GM12865 (cell line): ENCODE data around the gene DAPK2.

Experiments
- DNase-seq: peaks from one replicate; pipeline ENCODE4 v3.0.0; 2010; ENCODE audit warnings: low read depth
- H3K4me3 ChIP-seq: 2 replicates; pipeline ENCODE4 v1.5.1; 2011; ENCODE audit warnings: mild to moderate bottlenecking, low read depth, low read length, control low read depth
- TF ChIP-seq, protein P1 (sequence below): IDR thresholded peaks from 2 replicates; pipeline ENCODE4 v1.5.1; 2011; ENCODE audit warnings: low read length, control low read depth, low read depth, inconsistent platforms; ENCODE audit not compliant: insufficient read depth; ENCODE audit errors: missing control alignments

The DAPK2 gene

DNA sequence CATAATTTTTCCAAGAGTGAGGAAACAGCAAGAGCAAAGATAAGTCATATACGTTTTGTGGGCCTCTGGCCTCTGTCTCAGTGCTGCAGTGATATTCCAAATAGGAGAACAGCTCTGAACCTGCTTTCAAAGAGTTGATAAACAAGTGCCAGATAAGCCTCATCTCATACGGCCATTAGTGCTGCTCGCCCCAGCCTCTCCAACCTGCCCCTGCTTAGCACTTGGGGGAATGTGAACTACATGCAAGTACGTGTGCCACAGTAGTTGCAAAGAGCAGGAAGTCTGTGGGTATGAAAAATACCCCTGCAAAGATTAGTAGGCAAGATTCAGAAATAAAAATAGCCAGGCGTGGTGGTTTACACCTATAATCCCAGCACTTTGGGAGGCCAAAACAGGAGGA, 14.0 kb downstream of the DAPK2 start:
- TF ChIP-seq, protein P1, sequence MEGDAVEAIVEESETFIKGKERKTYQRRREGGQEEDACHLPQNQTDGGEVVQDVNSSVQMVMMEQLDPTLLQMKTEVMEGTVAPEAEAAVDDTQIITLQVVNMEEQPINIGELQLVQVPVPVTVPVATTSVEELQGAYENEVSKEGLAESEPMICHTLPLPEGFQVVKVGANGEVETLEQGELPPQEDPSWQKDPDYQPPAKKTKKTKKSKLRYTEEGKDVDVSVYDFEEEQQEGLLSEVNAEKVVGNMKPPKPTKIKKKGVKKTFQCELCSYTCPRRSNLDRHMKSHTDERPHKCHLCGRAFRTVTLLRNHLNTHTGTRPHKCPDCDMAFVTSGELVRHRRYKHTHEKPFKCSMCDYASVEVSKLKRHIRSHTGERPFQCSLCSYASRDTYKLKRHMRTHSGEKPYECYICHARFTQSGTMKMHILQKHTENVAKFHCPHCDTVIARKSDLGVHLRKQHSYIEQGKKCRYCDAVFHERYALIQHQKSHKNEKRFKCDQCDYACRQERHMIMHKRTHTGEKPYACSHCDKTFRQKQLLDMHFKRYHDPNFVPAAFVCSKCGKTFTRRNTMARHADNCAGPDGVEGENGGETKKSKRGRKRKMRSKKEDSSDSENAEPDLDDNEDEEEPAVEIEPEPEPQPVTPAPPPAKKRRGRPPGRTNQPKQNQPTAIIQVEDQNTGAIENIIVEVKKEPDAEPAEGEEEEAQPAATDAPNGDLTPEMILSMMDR = no peak
- DNase-seq = no peak
- H3K4me3 ChIP-seq = no peak overlapping the region

DNA sequence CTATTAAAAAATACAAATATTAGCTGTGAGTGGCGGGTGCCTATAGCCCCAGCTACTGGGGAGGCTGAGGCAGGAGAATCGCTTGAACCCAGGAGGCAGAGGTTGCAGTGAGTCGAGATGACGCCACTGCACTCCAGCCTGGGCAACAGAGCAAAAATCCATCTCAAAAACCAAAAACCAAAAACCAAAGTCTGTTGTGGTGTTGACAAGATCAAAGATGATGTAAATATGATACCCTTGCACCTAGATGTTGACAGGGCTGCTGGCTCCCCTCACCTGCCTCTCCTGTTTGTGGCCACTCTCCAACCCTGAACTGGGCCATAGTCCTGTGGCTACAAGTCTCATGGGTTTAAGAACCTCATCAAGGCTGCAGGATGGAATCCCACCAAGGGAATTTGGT, 16.2 kb downstream of the DAPK2 start:
- TF ChIP-seq, protein P1 = no peak
- DNase-seq = no peak
- H3K4me3 ChIP-seq = no peak overlapping the region

DNA sequence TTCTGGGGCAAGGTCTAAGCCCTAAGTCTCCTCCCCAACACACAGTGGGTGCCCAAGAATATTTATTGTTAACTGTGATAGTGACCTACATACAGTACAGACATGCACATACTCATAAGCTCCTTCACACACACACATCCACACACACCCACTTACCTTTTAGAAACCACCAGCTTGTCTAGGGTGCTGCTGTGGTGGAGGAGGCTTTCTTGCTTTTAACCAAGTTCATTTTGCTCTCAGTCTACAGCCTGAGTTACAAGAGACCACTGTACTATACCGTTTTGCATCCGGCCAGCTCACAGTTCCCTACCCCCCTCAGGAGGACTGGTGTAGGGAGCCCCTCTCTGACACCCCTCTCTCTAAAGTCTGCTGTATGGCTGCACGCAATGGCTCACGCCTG, 16.7 kb downstream of the DAPK2 start:
- peak; percentile 24 for DNase-seq
- no peak overlapping the region for H3K4me3 ChIP-seq

DNA sequence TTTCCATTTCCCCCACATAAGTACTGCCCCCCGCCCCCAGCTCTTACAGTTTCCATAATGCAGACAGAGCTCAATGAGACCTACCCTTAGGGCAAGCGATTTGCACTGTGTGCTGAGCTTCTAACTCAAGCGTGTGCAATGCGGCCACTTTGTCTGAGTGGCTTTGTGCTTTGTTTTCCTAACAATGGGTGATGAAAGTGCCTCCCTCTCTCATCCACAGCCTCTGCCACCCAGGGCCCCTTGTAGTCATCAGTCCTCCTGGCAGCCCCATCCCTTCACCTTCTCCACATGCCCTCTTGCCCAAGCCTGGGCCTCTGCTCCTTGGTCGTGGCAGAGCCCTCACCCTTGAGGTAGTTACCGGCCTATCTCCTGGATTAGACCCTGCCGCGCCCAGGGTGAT, 17.2 kb downstream of the DAPK2 start:
- TF ChIP-seq, protein P1 = no peak
- DNase-seq = no peak
- H3K4me3 ChIP-seq = no peak overlapping the region

More for the DNA sequence above, 16.7 kb downstream of the DAPK2 start:
- TF ChIP-seq, protein P1 = no peak

DNA sequence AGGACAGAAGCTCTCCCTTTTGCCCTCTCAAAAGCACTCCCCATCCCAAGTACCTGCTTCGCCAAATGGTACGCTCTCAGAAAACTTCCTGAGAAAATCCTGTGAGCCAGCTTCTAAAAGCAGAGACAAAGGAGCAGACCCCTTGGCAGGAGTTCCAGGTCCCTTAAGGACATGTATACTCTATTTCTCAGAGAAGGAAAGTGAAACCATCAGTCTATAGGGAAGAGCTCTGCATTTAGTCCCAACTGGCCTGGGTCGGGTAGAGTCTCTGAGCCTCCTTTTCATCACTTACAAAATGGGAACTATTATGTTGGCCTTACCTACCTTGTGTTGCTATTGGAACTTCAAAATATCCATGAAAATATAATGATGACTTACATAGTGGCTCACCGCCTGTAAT, 19.7 kb downstream of the DAPK2 start:
- TF ChIP-seq, protein P1 = no peak
- no peak overlapping the region for H3K4me3 ChIP-seq
- DNase-seq = no peak

DNA sequence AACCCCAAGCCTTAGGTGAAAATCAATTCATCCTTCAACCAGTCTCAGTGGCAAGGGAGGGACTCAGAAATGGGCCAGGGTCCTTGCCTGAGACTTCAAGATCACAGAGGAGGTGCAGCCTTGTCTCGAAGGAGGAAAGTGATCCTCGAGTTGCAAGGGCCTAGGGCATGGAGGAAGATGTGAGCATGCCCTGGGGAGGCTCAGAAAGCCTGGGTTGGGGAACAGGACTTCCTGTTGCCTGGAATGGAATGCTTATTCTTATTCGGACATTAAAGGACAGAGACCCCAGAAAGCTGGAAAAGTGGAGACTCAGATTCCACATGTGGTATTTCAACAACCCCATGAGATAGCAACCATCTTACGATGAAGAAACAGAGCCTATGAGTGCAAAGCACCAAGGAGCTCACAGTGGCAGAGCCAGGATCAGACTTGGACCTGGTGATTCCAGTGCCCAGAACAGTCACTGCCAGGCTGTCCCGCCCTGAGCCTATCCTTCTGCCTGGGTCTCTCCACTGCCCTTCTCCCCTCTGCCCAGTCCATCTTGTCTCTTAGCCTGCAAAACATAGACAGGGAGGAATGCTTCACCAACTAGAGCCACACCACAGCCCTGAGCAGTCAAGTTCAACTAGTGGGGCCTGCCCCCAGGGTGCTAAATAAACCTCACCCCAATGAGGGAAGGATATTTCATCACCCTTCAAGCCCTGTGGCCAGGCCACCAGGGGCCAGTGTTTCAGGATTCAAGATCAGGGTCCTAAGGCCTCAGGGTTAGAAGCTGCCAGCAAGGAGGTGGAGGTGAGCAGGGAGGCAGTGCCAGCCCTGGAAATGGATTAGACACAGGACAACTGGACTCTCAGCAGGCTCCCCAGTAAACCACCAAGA, 21.9 kb downstream of the DAPK2 start:
- DNase-seq = peak; percentile 32
- no peak overlapping the region for H3K4me3 ChIP-seq
- TF ChIP-seq, protein P1 = no peak

DNA sequence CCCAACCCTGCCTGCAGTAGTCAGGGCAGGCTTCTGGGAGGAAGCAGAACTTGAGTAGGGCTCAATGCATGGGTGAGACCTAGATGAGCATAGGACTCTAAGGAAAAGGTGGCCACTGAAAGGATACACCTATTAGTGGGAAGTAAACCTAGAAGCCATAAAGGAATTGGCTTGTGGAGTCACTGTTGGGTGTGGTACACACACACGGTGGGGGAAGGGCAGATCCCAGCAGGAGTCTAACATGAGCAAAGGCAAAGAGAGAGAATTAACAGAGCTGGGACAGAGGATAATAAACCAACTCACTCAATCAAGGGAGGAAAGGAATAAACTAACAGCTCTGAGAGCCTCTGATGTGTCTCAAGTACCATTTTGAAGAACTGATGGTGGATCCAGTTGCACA, 23.1 kb downstream of the DAPK2 start:
- DNase-seq = no peak
- H3K4me3 ChIP-seq = no peak overlapping the region
- TF ChIP-seq, protein P1 = no peak
